H9 (cell line): ENCODE results near the gene DNAJC8. TPM values are rescaled to one million over a fixed set of nuclear protein-coding genes. Genes with fewer than 3 reads are reported as not detected.

Experiments used
- DNase-seq: peaks from one replicate; pipeline ENCODE4 v3.0.0-alpha.2; 2017
- H2AFZ ChIP-seq: one replicate; pipeline ENCODE4 v1.6.1; 2013; ENCODE audit warnings: mild to moderate bottlenecking, low read length, control low read depth, moderate library complexity
- H2AK5ac ChIP-seq: 2 replicates; pipeline ENCODE4 v1.6.1; 2013; ENCODE audit warnings: low read length, control low read depth, mixed read lengths; ENCODE audit not compliant: insufficient read length
- H2BK120ac ChIP-seq: one replicate; pipeline ENCODE4 v1.6.1; 2013; ENCODE audit warnings: low read depth, mild to moderate bottlenecking, low read length, control low read depth, inconsistent platforms; ENCODE audit not compliant: poor library complexity, severe bottlenecking
- H2BK12ac ChIP-seq: 2 replicates; pipeline ENCODE4 v1.6.1; 2013; ENCODE audit warnings: low read length, control low read depth, mixed read lengths, low read depth; ENCODE audit not compliant: insufficient read length
- H2BK15ac ChIP-seq: 2 replicates; pipeline ENCODE4 v1.6.1; 2013; ENCODE audit warnings: low read depth, low read length, control low read depth
- H2BK20ac ChIP-seq: one replicate; pipeline ENCODE4 v1.6.1; 2013; ENCODE audit warnings: low read depth, mild to moderate bottlenecking, low read length, control low read depth, inconsistent platforms; ENCODE audit not compliant: poor library complexity, severe bottlenecking
- H2BK5ac ChIP-seq: 2 replicates; pipeline ENCODE4 v1.6.1; 2013; ENCODE audit warnings: low read length, control low read depth, mixed read lengths; ENCODE audit not compliant: insufficient read length
- H3K14ac ChIP-seq: 2 replicates; pipeline ENCODE4 v1.6.1; 2013; ENCODE audit warnings: low read length, control low read depth; ENCODE audit not compliant: insufficient read depth
- H3K18ac ChIP-seq: 2 replicates; pipeline ENCODE4 v1.6.1; 2013; ENCODE audit warnings: low read depth, mild to moderate bottlenecking, mixed read lengths, low read length, control low read depth; ENCODE audit not compliant: insufficient read length
- H3K23ac ChIP-seq: 2 replicates; pipeline ENCODE4 v1.6.1; 2013; ENCODE audit warnings: low read length, control low read depth, mixed read lengths, low read depth; ENCODE audit not compliant: insufficient read length
- H3K23me2 ChIP-seq: 2 replicates; pipeline ENCODE4 v1.6.1; 2013; ENCODE audit warnings: low read depth, mild to moderate bottlenecking, mixed read lengths, low read length, control low read depth; ENCODE audit not compliant: insufficient read length, poor library complexity, severe bottlenecking
- H3K27ac ChIP-seq: 2 replicates; pipeline ENCODE4 v1.5.1; 2013; ENCODE audit warnings: low read length, control low read depth, mixed read lengths, low read depth; ENCODE audit not compliant: insufficient read length
- H3K27me3 ChIP-seq: 2 replicates; pipeline ENCODE4 v1.6.1; 2013; ENCODE audit warnings: low read length, control low read depth, inconsistent platforms; ENCODE audit not compliant: insufficient read depth
- H3K4ac ChIP-seq: 2 replicates; pipeline ENCODE4 v1.6.1; 2013; ENCODE audit warnings: low read depth, mild to moderate bottlenecking, control low read depth, inconsistent platforms, low read length, moderate library complexity
- H3K4me1 ChIP-seq: 2 replicates; pipeline ENCODE4 v1.6.1; 2013; ENCODE audit warnings: low read length, control low read depth, inconsistent platforms; ENCODE audit not compliant: insufficient read depth
- H3K4me2 ChIP-seq: 2 replicates; pipeline ENCODE4 v1.6.1; 2013; ENCODE audit warnings: low read length, control low read depth, mixed read lengths; ENCODE audit not compliant: insufficient read length, insufficient read depth
- H3K56ac ChIP-seq: 2 replicates; pipeline ENCODE4 v1.6.1; 2013; ENCODE audit warnings: low read depth, mild to moderate bottlenecking, mixed read lengths, low read length, control low read depth; ENCODE audit not compliant: insufficient read length
- H3K79me1 ChIP-seq: 2 replicates; pipeline ENCODE4 v1.6.1; 2013; ENCODE audit warnings: low read depth, mild to moderate bottlenecking, moderate library complexity, low read length, control low read depth, inconsistent platforms; ENCODE audit not compliant: insufficient read depth, poor library complexity, severe bottlenecking
- H3K79me2 ChIP-seq: 2 replicates; pipeline ENCODE4 v1.6.1; 2013; ENCODE audit warnings: low read length, control low read depth, inconsistent platforms; ENCODE audit not compliant: insufficient read depth
- H3K9ac ChIP-seq: 2 replicates; pipeline ENCODE4 v1.6.1; 2013; ENCODE audit warnings: low read length, control low read depth, mixed read lengths; ENCODE audit not compliant: insufficient read length; ENCODE audit errors: extremely low read depth
- H3K9me3 ChIP-seq: one replicate; pipeline ENCODE4 v1.6.1; 2013; ENCODE audit warnings: low read depth, low read length, inconsistent platforms; ENCODE audit not compliant: control insufficient read depth
- H3T11ph ChIP-seq: one replicate; pipeline ENCODE4 v1.6.1; 2013; ENCODE audit warnings: mild to moderate bottlenecking, low read length, control low read depth, inconsistent platforms
- H4K20me1 ChIP-seq: one replicate; pipeline ENCODE4 v1.6.1; 2013; ENCODE audit not compliant: control insufficient read depth, insufficient read length, insufficient read depth
- H4K5ac ChIP-seq: 2 replicates; pipeline ENCODE4 v1.6.1; 2013; ENCODE audit warnings: low read depth, mild to moderate bottlenecking, mixed read lengths, low read length, control low read depth; ENCODE audit not compliant: insufficient read length
- H4K8ac ChIP-seq: replicated peaks from 2 replicates; pipeline ENCODE4 v1.6.1; 2013; ENCODE audit warnings: low read length, control low read depth, mixed read lengths, low read depth; ENCODE audit not compliant: insufficient read length
- H4K91ac ChIP-seq: 2 replicates; pipeline ENCODE4 v1.6.1; 2013; ENCODE audit warnings: low read depth, mild to moderate bottlenecking, moderate library complexity, mixed read lengths, low read length, control low read depth; ENCODE audit not compliant: insufficient read length
- H3K27ac Mint-ChIP-seq, 3 experiments: 2 replicates in 2 of 3; 3 replicates in 1 of 3; pipeline ENCODE4 v1.8.0; 2020 to 2021; ENCODE audit warnings: mixed read lengths in 3 of 3, mild to moderate bottlenecking in 1 of 3, moderate library complexity in 1 of 3
- H3K27me3 Mint-ChIP-seq: 2 replicates; pipeline ENCODE4 v1.8.0; 2021; ENCODE audit warnings: low read depth, mild to moderate bottlenecking, moderate library complexity, mixed read lengths
- H3K36me3 Mint-ChIP-seq, 3 experiments: 2 replicates in 2 of 3; 3 replicates in 1 of 3; pipeline ENCODE4 v1.8.0; 2020 to 2021; ENCODE audit warnings: low read depth in 3 of 3, mixed read lengths in 3 of 3; ENCODE audit not compliant: insufficient read depth in 1 of 3
- H3K4me1 Mint-ChIP-seq, 2 experiments: 2 replicates each; pipeline ENCODE4 v1.8.0; 2020; ENCODE audit warnings: mixed read lengths in 2 of 2
- H3K4me3 Mint-ChIP-seq, 2 experiments: 2 replicates in 1 of 2; 3 replicates in 1 of 2; pipeline ENCODE4 v1.8.0; 2020 to 2021; ENCODE audit warnings: mild to moderate bottlenecking in 2 of 2, mixed read lengths in 2 of 2, moderate library complexity in 1 of 2
- H3K9me3 Mint-ChIP-seq, 2 experiments: 2 replicates in 1 of 2; 3 replicates in 1 of 2; pipeline ENCODE4 v1.8.0; 2020; ENCODE audit warnings: mild to moderate bottlenecking in 2 of 2, mixed read lengths in 2 of 2, moderate library complexity in 1 of 2
- WGBS: extraction: QIAGEN DNeasy Blood & Tissue Kit; methylation state at CpG from one replicate; pipeline ENCODE4 v1.1.7; 2013; ENCODE audit warnings: missing lambda C conversion rate, low lambda C conversion rate, mixed read lengths; ENCODE audit not compliant: insufficient read length; ENCODE audit errors: extremely low coverage; 5-methylcytosine and 5-hydroxymethylcytosine counted together
- total RNA-seq: library from RNA; stranded (reverse); gene quantifications from 2 replicates; pipeline ENCODE4 v1.2.1, GENCODE V29; 2021
- TF ChIP-seq, protein P1 (sequence below): fragments of 200-600 bp; sonication (generic); conservative IDR thresholded peaks from 3 replicates; pipeline ENCODE4 v1.8.0; 2021; ENCODE audit warnings: antibody characterized with exemption, mild to moderate bottlenecking

The DNAJC8 gene
- total RNA-seq, 1 experiment from 2014 or later, result 132 TPM

DNA sequence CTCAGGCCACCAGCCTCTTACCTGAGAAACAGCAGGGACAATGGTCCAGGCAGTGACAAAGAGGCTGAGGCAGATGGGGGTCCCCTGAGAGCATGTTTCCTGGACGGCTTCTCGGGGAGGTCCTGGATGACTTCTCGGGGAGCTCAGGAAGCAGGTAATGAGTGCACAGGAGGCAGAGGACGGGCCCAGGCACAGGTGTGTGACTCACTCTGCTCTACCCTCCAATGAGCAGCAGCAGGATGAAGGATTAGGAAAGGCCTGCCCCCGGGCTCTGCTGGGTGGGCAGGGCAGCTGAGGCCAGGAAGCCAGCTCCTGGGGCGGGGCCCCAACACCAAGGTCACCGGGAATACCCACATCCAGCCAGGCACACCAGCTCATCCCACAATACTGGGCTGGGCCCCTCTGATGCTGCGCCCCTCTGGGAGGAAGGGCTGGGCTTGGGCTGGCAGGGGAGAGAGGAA is 39.1 kb downstream of the DNAJC8 start:
- Mint-ChIP-seq H3K27me3 (peaks cover 1% of the 10 kb centered on the region; the same call in 1 of the 2 replicates), H3K9me3 (no peaks in the 10 kb centered on the region), H3K36me3 (peaks cover 0 to 6% (median 2%) of the 10 kb centered on the region in 3 experiments; a peak in 4 of 7 replicates), H3K4me1 (peaks cover 39 to 41% of the 10 kb centered on the region in 2 experiments), H3K27ac (peak overlapping the region; percentile 27 to 59 (median 52); a peak in 1 of 7 replicates), H3K4me3 (no peak overlapping the region; a peak in 1 of 5 replicates)
- H3K56ac ChIP-seq, result no peak overlapping the region
- H2BK20ac ChIP-seq, result no peak overlapping the region
- H3K4me2 ChIP-seq, result no peak overlapping the region
- H3K9me3 ChIP-seq, result no peaks in the 10 kb centered on the region
- TF ChIP-seq, protein P1, sequence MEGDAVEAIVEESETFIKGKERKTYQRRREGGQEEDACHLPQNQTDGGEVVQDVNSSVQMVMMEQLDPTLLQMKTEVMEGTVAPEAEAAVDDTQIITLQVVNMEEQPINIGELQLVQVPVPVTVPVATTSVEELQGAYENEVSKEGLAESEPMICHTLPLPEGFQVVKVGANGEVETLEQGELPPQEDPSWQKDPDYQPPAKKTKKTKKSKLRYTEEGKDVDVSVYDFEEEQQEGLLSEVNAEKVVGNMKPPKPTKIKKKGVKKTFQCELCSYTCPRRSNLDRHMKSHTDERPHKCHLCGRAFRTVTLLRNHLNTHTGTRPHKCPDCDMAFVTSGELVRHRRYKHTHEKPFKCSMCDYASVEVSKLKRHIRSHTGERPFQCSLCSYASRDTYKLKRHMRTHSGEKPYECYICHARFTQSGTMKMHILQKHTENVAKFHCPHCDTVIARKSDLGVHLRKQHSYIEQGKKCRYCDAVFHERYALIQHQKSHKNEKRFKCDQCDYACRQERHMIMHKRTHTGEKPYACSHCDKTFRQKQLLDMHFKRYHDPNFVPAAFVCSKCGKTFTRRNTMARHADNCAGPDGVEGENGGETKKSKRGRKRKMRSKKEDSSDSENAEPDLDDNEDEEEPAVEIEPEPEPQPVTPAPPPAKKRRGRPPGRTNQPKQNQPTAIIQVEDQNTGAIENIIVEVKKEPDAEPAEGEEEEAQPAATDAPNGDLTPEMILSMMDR, result no peak
- no peak overlapping the region for H3K4ac ChIP-seq
- no peak overlapping the region for H2AFZ ChIP-seq
- no peaks in the 10 kb centered on the region for H3K79me2 ChIP-seq
- no peaks in the 10 kb centered on the region for H3K27me3 ChIP-seq
- H3K4me1 ChIP-seq, result peaks cover 7% of the 10 kb centered on the region; the same call in 1 of the 2 replicates
- H3K27ac ChIP-seq, result no peak overlapping the region
- H2BK5ac ChIP-seq, result no peak overlapping the region
- H4K8ac ChIP-seq, result no peak overlapping the region
- no peak overlapping the region for H4K91ac ChIP-seq
- no peaks in the 10 kb centered on the region for H4K20me1 ChIP-seq
- no peak overlapping the region for H4K5ac ChIP-seq
- H2BK12ac ChIP-seq, result no peak overlapping the region
- H3K18ac ChIP-seq, result no peak overlapping the region
- no peak overlapping the region for H2BK120ac ChIP-seq
- H3K79me1 ChIP-seq, result no peaks in the 10 kb centered on the region
- WGBS, result no CpG with 5 or more reads among the region's 8 CpGs
- H3K23me2 ChIP-seq, result no peaks in the 10 kb centered on the region
- H3K9ac ChIP-seq, result no peak overlapping the region
- no peak overlapping the region for H3K23ac ChIP-seq
- H2AK5ac ChIP-seq, result no peak overlapping the region
- DNase-seq, result peak; percentile 93
- H3K14ac ChIP-seq, result no peak overlapping the region
- H3T11ph ChIP-seq, result no peak overlapping the region
- H2BK15ac ChIP-seq, result no peak overlapping the region
